Caco-2 (cell line): Measurements from ENCODE around the gene ELP2. TPM values are rescaled to one million over a fixed set of nuclear protein-coding genes. Genes with fewer than 3 reads are reported as not detected.

ENCODE experiments used
- BruUV-seq: library from RNA; stranded (reverse); fragments of 400-500 nt; replicated peaks from 2 replicates; lab custom pipeline; 2021; lab: Mats Ljungman, UMichigan
- CTCF ChIA-PET: fragments of 300-600 bp; sonication (Branson Sonifier 250); formaldehyde crosslinking; loops from one replicate; lab custom pipeline; 2022; ENCODE audit warnings: antibody characterized with exemption; lab: Charles Lee
- POLR2A ChIA-PET: fragments of 300-600 bp; sonication (Branson Sonifier 250); formaldehyde crosslinking; loops from one replicate; lab custom pipeline; 2022; ENCODE audit warnings: antibody characterized with exemption; lab: Charles Lee
- DNase-seq, 2 experiments: peaks; one replicate each; pipeline versions ENCODE4 v3.0.0 to v3.0.0-alpha.2; 2020 to 2022
- H3K27me3 ChIP-seq: replicated peaks from 2 replicates; pipeline ENCODE4 v1.6.0; 2011; ENCODE audit warnings: low read length; ENCODE audit not compliant: control insufficient read depth, insufficient read depth
- H3K36me3 ChIP-seq: 2 replicates; pipeline ENCODE4 v1.5.1; 2011; ENCODE audit warnings: low read length; ENCODE audit not compliant: control insufficient read depth, insufficient read depth
- H3K4me1 ChIP-seq: fragments of 250-450 bp; sonication (Bioruptor Pico); 2 replicates; pipeline ENCODE4 v1.5.1; 2020; ENCODE audit warnings: mild to moderate bottlenecking
- H3K4me3 ChIP-seq: 2 replicates; pipeline ENCODE4 v1.5.1; 2011; ENCODE audit warnings: low read depth, mild to moderate bottlenecking, control low read depth, low read length
- H3K9me3 ChIP-seq: fragments of 250-450 bp; sonication (Bioruptor Pico); 2 replicates; pipeline ENCODE4 v1.5.1; 2020; ENCODE audit warnings: mild to moderate bottlenecking, moderate library complexity
- H3K27ac Mint-ChIP-seq: one replicate; pipeline ENCODE4 v1.8.0; 2022; ENCODE audit warnings: mixed read lengths; ENCODE audit not compliant: unreplicated experiment
- H3K27me3 Mint-ChIP-seq: one replicate; pipeline ENCODE4 v1.8.0; 2022; ENCODE audit warnings: mixed read lengths; ENCODE audit not compliant: insufficient read depth, unreplicated experiment
- H3K36me3 Mint-ChIP-seq: one replicate; pipeline ENCODE4 v1.8.0; 2022; ENCODE audit warnings: mild to moderate bottlenecking, mixed read lengths; ENCODE audit not compliant: insufficient read depth, unreplicated experiment
- H3K4me1 Mint-ChIP-seq: one replicate; pipeline ENCODE4 v1.8.0; 2022; ENCODE audit warnings: low read depth, mixed read lengths; ENCODE audit not compliant: unreplicated experiment
- H3K4me3 Mint-ChIP-seq: one replicate; pipeline ENCODE4 v1.8.0; 2022; ENCODE audit warnings: mild to moderate bottlenecking, moderate library complexity, mixed read lengths; ENCODE audit not compliant: unreplicated experiment
- H3K9me3 Mint-ChIP-seq: one replicate; pipeline ENCODE4 v1.8.0; 2022; ENCODE audit warnings: mixed read lengths; ENCODE audit not compliant: unreplicated experiment
- intact Hi-C: fragments of 100-400 bp; cut with micrococcal nuclease; formaldehyde crosslinking; loops from one replicate; pipeline ENCODE4 v1.10.0; 2022; ENCODE audit not compliant: unreplicated experiment
- total RNA-seq: library from RNA; stranded (reverse); gene quantifications from 2 replicates; pipeline ENCODE4 v1.2.3, GENCODE V29; 2022
- TF ChIP-seq, protein P1 (sequence below), 2 experiments: fragments of 200-600 bp in 1 of 2; IDR thresholded peaks; 1 replicate in 1 of 2; 2 replicates in 1 of 2; pipeline versions ENCODE4 v1.5.1 to v1.8.0; 2011 to 2022; ENCODE audit warnings: antibody characterized with exemption in 1 of 2, control low read depth in 1 of 2, inconsistent platforms in 1 of 2, low read depth in 1 of 2, low read length in 1 of 2, mild to moderate bottlenecking in 1 of 2, moderate library complexity in 1 of 2; ENCODE audit not compliant: insufficient read depth in 1 of 2, severe bottlenecking in 1 of 2, unreplicated experiment in 1 of 2

Gene ELP2
- total RNA-seq, 1 experiment from 2014 or later = 45.9 TPM

GRCh38 chr18:36217348-36217747, 87.6 kb downstream of the ELP2 start:
- H3K4me3 Mint-ChIP-seq = no peak overlapping the region
- H3K4me1 Mint-ChIP-seq = no peaks in the 10 kb centered on the region
- no peaks in the 10 kb centered on the region for H3K27me3 Mint-ChIP-seq
- Histone ChIP-seq H3K27me3 (no peaks in the 10 kb centered on the region), H3K9me3 (no peaks in the 10 kb centered on the region), H3K4me3 (no peak overlapping the region), H3K4me1 (no peaks in the 10 kb centered on the region), H3K36me3 (no peaks in the 10 kb centered on the region)
- ChIA-PET CTCF (no interaction called here), POLR2A (no interaction called here)
- no TSS peak for BruUV-seq
- no peak overlapping the region for H3K27ac Mint-ChIP-seq
- no peaks in the 10 kb centered on the region for H3K9me3 Mint-ChIP-seq
- no peak for DNase-seq
- H3K36me3 Mint-ChIP-seq = peaks cover 6% of the 10 kb centered on the region
- TF ChIP-seq, protein P1, sequence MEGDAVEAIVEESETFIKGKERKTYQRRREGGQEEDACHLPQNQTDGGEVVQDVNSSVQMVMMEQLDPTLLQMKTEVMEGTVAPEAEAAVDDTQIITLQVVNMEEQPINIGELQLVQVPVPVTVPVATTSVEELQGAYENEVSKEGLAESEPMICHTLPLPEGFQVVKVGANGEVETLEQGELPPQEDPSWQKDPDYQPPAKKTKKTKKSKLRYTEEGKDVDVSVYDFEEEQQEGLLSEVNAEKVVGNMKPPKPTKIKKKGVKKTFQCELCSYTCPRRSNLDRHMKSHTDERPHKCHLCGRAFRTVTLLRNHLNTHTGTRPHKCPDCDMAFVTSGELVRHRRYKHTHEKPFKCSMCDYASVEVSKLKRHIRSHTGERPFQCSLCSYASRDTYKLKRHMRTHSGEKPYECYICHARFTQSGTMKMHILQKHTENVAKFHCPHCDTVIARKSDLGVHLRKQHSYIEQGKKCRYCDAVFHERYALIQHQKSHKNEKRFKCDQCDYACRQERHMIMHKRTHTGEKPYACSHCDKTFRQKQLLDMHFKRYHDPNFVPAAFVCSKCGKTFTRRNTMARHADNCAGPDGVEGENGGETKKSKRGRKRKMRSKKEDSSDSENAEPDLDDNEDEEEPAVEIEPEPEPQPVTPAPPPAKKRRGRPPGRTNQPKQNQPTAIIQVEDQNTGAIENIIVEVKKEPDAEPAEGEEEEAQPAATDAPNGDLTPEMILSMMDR (IDR thresholded peaks at IDR 0.05; ENCODE audit: insufficient read depth in 1 of 2, low read depth in 1 of 2, low read length in 1 of 2, severe bottlenecking in 1 of 2, unreplicated experiment in 1 of 2) = no peak
- intact Hi-C loops = no loop called here

- no TSS peak for BruUV-seq
- ChIA-PET CTCF (no interaction called here), POLR2A (no interaction called here)
- no peak overlapping the region for H3K4me3 Mint-ChIP-seq
- Histone ChIP-seq H3K4me3 (no peak overlapping the region), H3K36me3 (no peaks in the 10 kb centered on the region), H3K4me1 (no peaks in the 10 kb centered on the region), H3K9me3 (no peaks in the 10 kb centered on the region), H3K27me3 (no peaks in the 10 kb centered on the region)
- no peaks in the 10 kb centered on the region for H3K9me3 Mint-ChIP-seq
- intact Hi-C loops = no loop called here
- no peak for DNase-seq
- no peaks in the 10 kb centered on the region for H3K27me3 Mint-ChIP-seq
- TF ChIP-seq, protein P1 (IDR thresholded peaks at IDR 0.05; ENCODE audit: insufficient read depth in 1 of 2, low read depth in 1 of 2, low read length in 1 of 2, severe bottlenecking in 1 of 2, unreplicated experiment in 1 of 2) = no peak
- no peaks in the 10 kb centered on the region for H3K36me3 Mint-ChIP-seq
- H3K27ac Mint-ChIP-seq = no peak overlapping the region
- H3K4me1 Mint-ChIP-seq = no peaks in the 10 kb centered on the region
Measured at GRCh38 chr18:36229188-36229587, 99.5 kb downstream of the ELP2 start.

Other genes starting within 250 kb of the ELP2 start
- 18.9 and 21.1 TPM in 2 replicates for gene RPRD1A, start 62.3 kb upstream of the ELP2 start, total RNA-seq
- gene SLC39A6, start 559 bp upstream of the ELP2 start, total RNA-seq = 19.5 and 20.1 TPM in 2 replicates
- gene MOCOS, start 57.6 kb downstream of the ELP2 start, total RNA-seq = 4.1 and 5.5 TPM in 2 replicates
- 0.07 TPM in 1 of 2 replicates, not detected in the other for gene FHOD3, start 167.8 kb downstream of the ELP2 start, total RNA-seq